NT2/D1 (cell line): Measurements from ENCODE around the gene CYP1A2.

ENCODE experiments used
- SUZ12 ChIP-seq: IDR thresholded peaks from 2 replicates; pipeline ENCODE4 v1.6.1; 2011; ENCODE audit not compliant: insufficient read length, insufficient read depth; ENCODE audit errors: extremely low read depth
- YY1 ChIP-seq: IDR thresholded peaks from 2 replicates; pipeline ENCODE4 v1.6.1; 2011; ENCODE audit not compliant: insufficient read length, insufficient read depth
- ZNF274 ChIP-seq: IDR thresholded peaks from 2 replicates; pipeline ENCODE4 v1.6.1; 2011; ENCODE audit warnings: mild to moderate bottlenecking, low read depth, low read length

GRCh38 chr15:74794970-74795349, 46.3 kb downstream of the CYP1A2 start:
- TF ChIP-seq SUZ12 (no peak), YY1 (no peak), ZNF274 (no peak)
